Right ventricle myocardium inferior (tissue), 1 donor: ENCODE measurements around the gene SCGB3A1. TPM values are rescaled to one million over a fixed set of nuclear protein-coding genes. Genes with fewer than 3 reads are reported as not detected.

Experiments
- ATAC-seq: fragments of 200-7000 bp; cut with Tn5 transposase; one replicate; pipeline ENCODE4 v1.9.1; 2020; ENCODE audit warnings: mild to moderate bottlenecking, moderate library complexity
- DNase-seq: peaks from one replicate; pipeline ENCODE4 v3.0.0; 2021; ENCODE audit errors: missing footprints
- intact Hi-C: fragments of 100-400 bp; cut with DNase I; formaldehyde crosslinking; loops from one replicate; pipeline ENCODE4 v1.11.0; 2022
- total RNA-seq: library from RNA; stranded (reverse); fragmentation: NEBNext Ultra II Directional; extraction: Animal tissue kit (Norgen Biotek cat#: 25700); gene quantifications from one replicate; pipeline ENCODE4 v1.2.1, GENCODE V29; 2021
- donor health status: DM: no; HTN: yes; CAD: no; lungs with severe emphysema.

Gene SCGB3A1
- total RNA-seq, 1 donor from 2014 or later, result not detected

DNA sequence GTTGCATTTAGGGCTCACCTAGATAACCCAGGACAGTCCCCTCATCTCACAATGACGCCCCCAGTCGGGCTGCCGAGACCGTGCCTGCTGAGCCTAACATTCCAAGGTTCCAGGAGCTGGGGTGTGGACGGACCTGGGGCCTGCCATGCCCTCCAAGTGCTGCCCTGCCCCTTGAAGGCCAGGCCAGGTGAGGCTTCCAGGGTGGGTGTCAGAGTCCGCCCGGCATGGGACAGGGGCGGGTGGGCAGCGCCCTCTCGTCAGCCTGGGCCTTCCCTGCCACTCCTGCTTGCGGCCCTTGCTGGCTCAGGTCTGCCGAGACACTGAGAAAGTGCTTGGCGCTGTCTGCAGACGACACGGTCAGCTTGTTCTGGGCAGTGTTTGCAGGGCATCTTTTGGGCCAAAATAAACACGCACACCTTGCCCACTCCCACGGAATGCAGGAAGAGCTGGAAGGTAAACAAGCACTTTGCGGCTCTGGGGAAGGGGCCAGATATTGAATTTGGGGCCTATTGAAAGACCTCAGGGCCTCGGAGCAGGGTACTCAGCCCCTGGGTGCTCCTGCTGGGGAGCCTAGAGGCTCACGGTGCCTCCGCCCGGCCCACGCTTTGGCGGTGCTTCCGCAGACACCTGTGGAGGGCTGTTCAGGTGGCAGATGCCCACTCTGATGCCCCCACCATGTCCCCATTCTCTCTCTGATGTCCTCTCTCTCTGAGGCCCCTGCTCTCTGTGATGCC, 4.2 kb upstream of the SCGB3A1 start:
- intact Hi-C loops, result no loop called here
- DNase-seq, result no peak
- ATAC-seq, result no peak

- ATAC-seq, result no peak
- intact Hi-C loops, result no loop called here
- no peak for DNase-seq
These were observed 3.7 kb upstream of the SCGB3A1 start for GRCh38 chr5:180595046-180595379.

- ATAC-seq (no peak), DNase-seq (no peak)
- intact Hi-C loops, result no loop called here
These were observed 3.2 kb upstream of the SCGB3A1 start for GRCh38 chr5:180594311-180595045.

- DNase-seq (no peak), ATAC-seq (no peak)
- intact Hi-C loops, result no loop called here
These were observed 2.3 kb upstream of the SCGB3A1 start for GRCh38 chr5:180593446-180594206.

- intact Hi-C loops, result no loop called here
- no peak for ATAC-seq
- no peak for DNase-seq
These were observed 877 bp upstream of the SCGB3A1 start for GRCh38 chr5:180592176-180592575.

GRCh38 chr5:180590543-180591310, 572 bp downstream of the SCGB3A1 start:
- ATAC-seq (no peak), DNase-seq (no peak)
- intact Hi-C loops, result no loop called here

DNA sequence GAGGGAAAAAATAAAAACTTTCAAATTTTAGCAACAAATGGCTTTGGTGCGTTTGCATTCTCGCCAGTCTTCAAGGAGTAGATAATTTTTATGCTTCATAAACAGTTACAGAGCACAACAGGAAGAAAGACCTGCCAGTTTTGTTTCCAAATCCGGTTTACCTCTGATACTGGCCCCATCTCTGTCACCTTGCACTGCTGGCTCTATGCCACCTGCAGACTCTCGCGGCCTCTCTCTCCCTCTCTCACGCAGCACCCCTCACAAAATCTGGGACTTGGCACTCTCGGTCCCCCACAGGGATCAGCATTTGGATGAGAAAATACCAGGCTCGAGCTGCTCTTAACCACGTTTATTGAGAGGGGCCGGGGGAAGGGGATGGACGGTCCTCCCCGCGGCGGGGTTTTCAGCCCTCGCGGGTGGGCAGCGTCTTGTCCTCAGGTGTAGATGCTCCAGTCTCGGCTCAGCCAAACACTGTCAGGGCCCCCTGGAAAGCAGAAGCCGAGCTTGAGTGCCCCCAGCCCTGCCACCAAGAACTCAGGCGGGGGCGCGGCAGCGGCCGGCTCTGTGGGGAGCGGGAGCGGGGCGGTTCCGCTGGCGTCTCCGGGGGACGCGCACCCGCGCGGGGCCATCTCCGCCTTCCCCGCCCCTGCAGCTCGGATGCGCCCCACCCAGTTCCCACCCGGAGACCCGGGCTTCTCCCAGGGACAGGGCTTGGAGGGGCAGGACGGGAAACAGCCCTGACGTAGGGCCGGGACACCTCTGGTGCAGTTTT, 1.3 kb downstream of the SCGB3A1 start:
- intact Hi-C loops, result no loop called here
- no peak for DNase-seq
- ATAC-seq, result no peak

DNA sequence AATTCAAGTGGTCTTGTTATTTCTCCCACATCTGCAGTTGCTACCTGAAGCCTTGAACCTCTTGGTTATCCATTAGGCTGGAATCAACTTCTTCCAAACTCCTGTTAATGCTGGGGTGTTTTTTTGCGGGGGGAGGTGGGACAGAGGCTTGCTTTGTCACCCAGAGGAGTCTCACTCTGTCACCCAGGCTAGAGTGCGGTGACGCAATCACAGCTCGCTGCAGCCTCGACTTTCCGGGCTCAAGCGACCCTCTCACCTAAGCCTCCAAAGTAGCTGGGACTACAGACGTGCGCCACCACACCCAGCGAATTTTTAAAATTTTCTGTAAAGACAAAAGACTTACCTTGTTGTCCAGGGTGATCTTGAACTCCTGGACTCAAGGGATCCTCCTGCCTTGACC, 4.4 kb downstream of the SCGB3A1 start:
- DNase-seq (no peak), ATAC-seq (no peak)
- intact Hi-C loops, result no loop called here

GRCh38 chr5:180586204-180586603, 5.1 kb downstream of the SCGB3A1 start:
- intact Hi-C loops, result no loop called here
- DNase-seq (no peak), ATAC-seq (no peak)

DNA sequence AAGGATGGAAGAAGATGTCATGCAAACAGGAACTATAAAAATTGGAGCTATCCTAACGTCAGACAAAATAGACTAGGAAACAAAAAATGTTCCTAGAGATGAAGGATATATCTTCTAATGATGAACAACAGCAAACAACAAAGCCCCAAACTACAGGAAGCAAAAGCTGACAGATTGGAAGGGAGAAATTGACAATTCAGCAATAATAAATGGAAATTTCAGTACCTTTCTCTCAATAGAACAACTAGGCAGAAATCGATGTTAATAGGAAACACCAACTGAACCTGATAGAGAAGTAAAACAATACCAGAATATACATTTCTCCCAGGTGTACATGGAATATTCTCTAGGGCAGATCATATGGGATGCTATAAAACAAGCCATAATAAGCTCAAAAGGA, 7.6 kb downstream of the SCGB3A1 start:
- intact Hi-C loops, result no loop called here
- no peak for ATAC-seq
- DNase-seq, result no peak

DNA sequence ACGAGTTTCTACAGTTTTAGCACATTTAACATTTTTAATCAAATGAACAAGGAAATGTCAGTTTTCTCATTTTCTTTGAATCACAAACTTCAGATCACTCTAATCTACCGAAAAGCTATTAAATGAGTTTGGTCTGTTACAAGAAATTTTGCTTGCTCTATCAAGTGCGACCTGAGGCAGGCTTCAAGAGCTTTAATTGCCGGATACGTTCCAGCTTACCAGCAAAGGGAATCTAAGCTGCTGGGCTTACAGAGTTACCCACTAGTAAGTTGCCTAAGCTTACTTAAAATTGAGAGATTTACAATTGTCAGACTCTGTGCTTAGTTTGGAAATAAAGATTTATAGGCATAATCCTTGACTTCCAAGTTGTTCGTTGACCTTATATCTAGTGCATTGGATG, 10.6 kb downstream of the SCGB3A1 start:
- intact Hi-C loops, result no loop called here
- ATAC-seq, result no peak
- no peak for DNase-seq

GRCh38 chr5:180575571-180575970, 15.7 kb downstream of the SCGB3A1 start:
- intact Hi-C loops, result no loop called here
- DNase-seq (no peak), ATAC-seq (no peak)

GRCh38 chr5:180568914-180569313, 22.4 kb downstream of the SCGB3A1 start:
- DNase-seq (no peak), ATAC-seq (no peak)
- intact Hi-C loops, result no loop called here

- intact Hi-C loops, result no loop called here
- no peak for ATAC-seq
- DNase-seq, result no peak
These were observed 27.3 kb downstream of the SCGB3A1 start for GRCh38 chr5:180563994-180564393.

- DNase-seq (no peak), ATAC-seq (no peak)
- intact Hi-C loops, result no loop called here
These were observed 33.1 kb downstream of the SCGB3A1 start for GRCh38 chr5:180558232-180558631.

DNA sequence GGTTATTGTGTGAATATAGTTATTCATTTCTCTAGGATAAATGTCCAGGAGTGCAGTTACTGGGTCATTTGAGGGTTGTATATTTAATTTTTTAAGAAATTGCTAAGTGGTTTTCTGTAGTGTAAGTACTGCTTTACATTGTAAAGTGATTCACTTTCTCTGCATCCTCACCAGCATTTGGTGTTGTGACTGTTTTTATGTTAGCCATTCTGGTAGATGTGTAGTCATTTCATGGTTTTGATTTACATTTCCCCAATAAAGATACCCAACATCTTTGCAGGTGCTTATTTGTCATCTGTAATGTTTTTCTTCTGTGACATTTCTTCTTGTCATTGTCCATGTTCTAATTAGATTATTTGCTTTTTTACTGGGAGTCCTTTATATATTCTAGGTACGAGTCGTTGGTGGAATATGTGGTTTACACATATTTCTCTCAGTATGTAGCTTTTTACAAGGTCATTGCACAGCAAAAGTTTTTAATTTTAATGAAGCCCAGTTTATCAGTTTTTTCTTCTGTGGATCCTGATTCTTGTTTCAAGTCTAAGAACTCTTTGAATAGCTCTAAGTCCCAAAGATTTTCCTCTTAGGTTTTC, 34.0 kb downstream of the SCGB3A1 start:
- DNase-seq, result no peak
- no peak for ATAC-seq
- intact Hi-C loops, result no loop called here

- intact Hi-C loops, result no loop called here
- ATAC-seq, result no peak
These were observed 36.0 kb downstream of the SCGB3A1 start for GRCh38 chr5:180555168-180555921.

More at GRCh38 chr5:180555168-180555921, 36.0 kb downstream of the SCGB3A1 start:
- DNase-seq, result no peak
